GM19397 (cell line): ENCODE data around the gene FBXO40.
A peak's percentile ranks its signal among the peaks of the same experiment; 100 is the strongest.

ENCODE experiments used
- ATAC-seq: cut with Tn5 transposase; IDR thresholded peaks from one replicate; pipeline ENCODE4 v1.9.1; 2021; ENCODE audit warnings: mild to moderate bottlenecking, moderate library complexity; ENCODE audit not compliant: unreplicated experiment

The FBXO40 gene

DNA sequence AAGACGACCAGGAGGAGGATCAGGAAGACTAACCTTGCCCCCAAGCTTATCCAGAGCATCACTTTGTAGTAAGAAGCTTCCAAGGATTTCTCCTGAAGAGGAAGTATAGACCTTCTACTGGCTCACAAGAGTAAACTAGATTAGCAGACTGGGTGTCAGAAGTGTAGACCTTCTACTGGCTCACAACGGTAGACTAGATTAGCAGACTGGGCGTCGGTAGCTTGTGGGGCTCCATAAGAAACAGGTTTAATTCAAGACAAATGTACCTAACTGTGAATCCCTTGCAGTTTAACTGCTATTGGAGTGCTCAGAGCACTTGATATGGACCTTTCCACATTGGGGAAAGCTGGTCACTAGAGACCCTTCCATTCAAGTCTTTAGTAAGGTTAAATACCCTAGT, 12.9 kb downstream of the FBXO40 start:
- ATAC-seq, result no peak

DNA sequence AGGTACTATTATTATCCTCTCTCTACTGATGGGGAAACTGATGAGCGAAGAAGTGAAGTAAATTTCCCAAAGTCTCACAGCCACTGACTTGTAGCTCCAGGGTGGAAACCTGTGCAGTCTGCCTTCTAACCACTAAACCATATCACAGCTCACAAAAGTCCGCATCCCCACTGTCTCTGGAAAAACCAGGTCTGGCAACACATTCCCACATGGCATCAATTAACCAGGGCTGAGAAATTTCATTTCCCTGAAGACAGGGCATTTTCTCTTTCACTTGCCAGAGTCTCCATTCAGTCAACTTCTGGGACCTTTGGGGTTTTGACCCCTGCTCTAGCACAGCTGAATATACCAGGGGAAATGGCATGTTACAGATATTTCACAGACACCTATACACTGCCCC, 26.5 kb downstream of the FBXO40 start:
- no peak for ATAC-seq

DNA sequence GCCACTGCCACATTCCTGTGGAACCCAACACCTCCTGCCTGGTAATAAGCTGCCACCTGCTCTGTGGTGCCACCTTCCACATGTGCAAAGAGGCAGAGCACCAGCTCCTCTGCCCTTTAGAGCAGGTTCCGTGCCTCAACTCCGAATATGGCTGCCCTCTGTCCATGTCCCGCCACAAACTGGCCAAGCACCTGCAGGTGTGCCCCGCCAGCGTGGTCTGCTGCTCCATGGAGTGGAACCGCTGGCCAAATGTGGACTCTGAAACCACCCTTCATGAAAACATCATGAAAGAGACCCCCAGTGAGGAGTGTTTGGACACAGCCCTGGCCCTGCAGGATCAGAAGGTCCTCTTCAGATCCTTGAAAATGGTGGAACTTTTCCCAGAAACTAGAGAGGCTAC, 28.3 kb downstream of the FBXO40 start:
- ATAC-seq, result no peak

DNA sequence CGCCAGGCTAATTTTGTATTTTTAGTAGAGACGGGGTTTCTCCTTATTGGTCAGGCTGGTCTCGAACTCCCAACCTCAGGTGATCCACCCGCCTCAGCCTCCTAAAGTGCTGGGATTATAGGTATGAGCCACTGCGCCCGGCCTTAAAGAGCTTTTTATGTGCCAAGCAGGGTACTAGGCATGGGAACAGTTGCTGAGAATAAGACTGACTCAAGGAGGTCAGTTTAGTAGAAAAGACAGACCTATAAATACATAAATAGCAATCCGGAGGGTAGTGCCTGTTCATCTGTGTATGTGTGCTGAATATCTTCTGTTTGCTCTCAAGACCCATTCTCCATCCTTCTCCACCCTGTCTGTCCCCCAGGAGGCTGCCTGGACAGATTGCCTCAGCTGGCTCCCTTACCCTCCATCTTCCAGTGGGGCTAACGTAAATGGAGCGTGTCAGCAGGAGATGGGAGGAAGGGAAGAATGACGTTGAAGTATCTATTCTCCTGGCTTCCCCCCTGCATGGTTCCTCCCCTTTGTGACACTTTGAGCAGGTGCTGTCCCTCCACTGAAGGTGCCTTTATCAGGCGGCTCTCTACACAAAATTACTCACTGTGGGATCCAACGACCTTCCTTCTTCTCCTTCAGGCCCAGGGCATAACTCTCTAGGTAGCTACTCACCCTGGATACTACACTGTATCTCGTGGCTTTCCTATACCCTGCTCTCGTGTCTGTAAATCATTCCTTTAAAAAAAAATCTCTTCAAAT, 31.1 kb downstream of the FBXO40 start:
- ATAC-seq, result no peak

DNA sequence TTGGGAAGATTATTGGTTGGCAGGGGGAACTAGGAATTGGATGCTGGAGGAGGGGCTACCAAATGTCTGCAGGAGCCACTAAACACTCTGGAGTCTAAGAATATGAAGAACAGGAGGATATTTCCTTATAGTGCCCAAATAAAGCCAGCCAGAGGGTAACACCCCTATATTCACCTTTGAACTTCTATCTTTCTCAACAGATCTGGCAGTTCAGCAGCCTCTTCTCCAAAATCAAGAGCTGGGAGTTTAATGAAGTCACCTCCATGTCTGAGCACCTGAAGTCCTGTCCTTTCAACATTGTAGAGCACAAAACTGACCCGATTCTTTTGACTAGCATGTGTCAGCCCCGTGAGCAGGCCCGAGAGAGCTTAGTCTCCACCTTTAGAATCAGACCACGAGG, 33.3 kb downstream of the FBXO40 start:
- ATAC-seq, result no peak

DNA sequence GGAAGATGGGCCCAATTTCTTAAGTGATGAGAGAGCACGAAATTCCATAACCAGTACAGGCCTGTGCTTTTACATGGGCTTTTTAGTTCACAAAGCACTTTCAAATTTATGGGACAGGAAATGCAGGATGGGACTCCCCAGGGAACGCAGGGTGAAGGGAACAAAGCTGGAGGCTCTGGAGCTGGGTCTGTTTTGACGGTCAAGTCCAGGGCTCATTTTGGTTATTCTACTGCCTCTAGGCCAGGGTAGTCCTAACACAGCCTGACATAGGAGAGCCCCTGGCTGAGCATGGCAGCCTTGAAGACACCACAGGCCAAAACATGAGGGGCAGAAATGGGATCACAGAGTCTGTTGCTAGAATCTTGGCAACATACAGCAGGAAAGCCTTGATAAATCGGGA, 34.0 kb downstream of the FBXO40 start:
- ATAC-seq, result no peak

DNA sequence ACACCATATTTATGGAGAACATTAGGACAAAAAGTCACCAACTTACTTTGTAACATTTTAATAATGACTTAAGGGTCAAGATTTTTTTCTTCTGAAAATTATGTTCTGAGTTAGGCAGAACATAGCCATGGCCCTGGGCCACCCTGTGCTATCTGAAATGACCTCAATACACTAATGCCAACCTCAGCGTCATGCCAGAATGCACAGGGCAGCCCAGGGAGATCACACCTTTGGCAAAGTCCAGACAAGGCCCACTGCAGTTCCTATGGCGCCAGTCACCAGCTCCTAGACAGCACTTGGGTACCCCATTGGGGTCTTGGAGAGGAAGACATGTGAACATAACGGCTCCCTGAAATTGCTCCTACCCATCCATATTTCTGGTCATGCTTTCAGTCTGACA, 34.4 kb downstream of the FBXO40 start:
- ATAC-seq, result no peak

DNA sequence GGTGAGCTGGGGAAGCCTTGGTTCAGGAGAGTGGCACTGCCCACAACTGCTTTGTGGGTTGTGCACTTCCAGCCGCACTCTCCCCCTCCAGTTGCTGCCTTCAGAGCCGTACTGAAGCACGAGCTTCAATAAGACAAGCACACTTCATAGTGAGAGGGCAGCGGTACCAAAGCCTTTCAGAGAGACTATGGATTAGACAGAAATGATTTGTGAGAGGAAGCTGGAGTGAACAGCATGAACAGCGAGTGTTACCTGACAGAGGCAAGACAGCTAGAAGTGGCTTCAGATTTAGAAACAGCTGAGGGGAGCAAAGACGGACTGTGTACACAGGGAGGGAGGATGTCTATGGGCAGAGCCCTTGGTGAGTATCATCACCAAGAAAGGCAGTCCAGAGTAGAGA, 36.4 kb downstream of the FBXO40 start:
- no peak for ATAC-seq

DNA sequence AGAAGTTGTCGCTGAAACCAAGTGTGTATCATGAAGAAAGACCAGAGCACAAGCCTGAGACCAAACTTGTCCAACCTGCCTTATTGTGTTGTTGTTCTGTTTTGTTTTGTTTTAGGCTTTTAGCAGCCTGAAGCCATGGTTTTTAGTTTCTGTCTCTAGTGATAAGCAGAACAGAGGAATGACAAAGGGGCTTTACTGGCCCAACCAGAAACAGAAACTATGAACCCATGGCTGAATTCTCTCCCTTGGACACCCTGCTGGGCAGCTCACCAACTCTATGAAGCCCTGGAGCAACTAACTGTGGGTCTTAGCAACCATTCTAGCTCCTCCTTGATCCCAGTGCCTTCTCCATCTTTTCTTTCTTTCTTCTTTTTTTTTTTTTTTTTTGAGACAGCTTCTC, 37.2 kb downstream of the FBXO40 start:
- no peak for ATAC-seq

DNA sequence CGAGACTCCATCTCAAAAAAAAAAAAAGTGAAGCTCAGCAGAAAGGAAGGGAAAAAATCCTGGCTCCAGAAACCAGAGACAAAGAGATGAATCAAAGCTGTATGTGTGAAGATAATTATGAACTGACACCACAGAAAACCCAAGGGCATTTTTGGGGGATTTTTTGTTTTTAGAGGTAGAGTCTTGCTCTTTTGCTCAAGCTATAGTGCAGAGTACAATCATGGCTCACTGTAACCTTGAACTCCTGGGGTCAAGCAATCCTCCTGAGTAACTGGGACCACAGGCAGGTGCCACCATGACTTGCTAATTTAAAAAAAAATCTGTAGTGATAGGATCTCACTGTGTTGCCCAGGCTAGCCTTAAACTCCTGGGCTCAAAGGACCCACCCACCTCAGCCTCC, 44.7 kb downstream of the FBXO40 start:
- ATAC-seq, result no peak

DNA sequence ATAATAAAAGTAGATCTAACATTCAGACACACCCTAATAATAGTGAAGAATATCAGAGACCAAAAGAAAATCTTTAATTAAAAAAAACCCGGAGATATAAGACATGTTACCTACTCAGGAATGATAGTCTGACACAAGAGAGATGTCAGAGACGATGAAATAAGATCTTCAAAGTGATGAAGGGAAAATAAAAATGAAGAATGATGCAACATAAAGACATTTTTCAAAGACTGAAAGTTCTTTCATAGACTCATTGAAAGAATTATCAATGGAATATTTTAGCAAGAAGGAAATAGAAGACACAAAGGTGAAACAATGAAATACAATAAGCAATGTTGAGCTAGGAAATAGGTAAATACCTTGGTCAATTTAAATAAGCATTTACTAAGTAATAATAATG, 47.9 kb downstream of the FBXO40 start:
- no peak for ATAC-seq

DNA sequence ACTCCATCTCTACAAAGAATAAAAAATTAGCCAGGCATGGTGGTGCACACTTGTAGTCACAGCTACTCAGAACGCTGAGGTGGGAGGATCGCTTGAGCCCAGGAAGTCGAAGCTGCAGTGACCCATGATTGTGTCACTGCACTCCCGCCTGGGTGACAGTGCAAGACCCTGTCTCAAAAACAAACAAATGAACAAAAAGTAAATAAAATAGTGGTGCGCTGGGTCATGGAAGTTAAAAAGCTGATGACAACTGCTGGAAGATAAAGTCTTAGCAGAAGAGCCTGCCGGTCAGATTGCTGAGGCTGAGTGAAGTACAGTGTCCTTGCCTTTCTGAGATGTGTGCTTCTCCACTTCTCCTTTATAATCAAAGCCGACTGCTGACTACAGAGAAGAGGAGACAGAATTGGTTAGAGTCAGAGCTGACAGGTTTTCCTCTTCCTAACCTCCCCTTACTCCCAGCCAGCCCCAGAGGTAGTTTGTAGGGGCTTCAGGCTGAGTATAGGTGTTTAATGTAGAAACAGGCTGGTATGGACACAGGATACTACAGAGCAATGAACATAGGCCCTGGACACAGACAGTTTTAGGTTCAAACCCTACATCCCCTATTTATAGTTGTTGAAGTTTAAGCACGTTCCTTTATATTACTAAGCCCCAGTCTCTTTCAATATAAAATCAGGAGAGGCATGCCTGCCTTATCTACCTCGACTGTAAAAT, 49.6 kb downstream of the FBXO40 start:
- no peak for ATAC-seq

DNA sequence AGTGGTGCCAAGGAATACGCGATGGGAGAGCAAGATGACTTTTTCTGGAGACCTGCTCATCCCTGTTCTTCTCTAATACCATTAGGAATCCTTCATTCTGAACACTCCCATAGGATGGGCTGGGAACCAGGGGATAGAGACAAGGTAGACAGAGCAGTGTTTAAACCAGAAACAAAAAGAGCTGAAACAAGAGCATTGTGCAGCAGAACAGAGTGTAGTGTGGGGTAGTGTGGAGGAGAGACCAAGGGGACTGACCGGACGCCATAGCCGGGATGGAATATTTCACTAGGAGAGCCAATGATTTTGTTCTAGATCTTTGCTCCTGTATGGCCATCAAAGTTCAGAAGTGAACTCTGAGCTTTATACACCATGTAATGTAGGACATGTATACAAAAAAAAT, 51.9 kb downstream of the FBXO40 start:
- no peak for ATAC-seq

DNA sequence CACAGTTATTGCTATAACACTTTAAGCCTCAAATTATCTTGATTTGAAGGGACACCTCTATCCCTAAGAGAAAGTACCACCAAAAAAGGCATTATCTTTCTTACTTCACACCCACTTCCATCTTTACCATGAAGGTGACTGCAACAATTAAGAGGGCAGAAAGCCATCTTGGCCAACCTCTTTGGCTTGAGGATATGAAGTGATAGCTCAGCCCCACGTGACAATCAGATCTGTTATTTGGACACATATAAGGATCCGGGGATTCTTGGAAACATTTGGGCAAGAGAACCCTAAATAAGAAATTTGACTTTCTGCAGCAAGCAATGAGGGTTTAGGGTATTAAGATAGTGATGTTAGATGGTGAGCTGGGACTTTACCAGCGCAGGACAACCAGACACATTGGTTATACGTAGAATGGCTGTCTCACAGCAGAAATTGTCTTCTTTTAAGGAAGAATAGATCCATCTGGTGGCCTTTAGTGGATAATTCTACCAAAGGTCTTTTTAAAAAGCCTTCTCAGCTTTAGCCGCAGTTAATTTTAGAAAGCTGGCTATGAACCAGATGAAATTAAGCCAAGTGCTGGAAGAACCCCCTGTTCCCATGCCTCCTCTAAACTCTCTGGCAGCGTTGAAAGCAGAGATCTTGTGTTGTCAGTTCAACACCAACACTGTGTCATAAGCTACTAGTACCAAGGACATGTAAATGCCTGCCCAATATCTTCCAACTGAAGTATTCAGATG, 55.2 kb downstream of the FBXO40 start:
- no peak for ATAC-seq

DNA sequence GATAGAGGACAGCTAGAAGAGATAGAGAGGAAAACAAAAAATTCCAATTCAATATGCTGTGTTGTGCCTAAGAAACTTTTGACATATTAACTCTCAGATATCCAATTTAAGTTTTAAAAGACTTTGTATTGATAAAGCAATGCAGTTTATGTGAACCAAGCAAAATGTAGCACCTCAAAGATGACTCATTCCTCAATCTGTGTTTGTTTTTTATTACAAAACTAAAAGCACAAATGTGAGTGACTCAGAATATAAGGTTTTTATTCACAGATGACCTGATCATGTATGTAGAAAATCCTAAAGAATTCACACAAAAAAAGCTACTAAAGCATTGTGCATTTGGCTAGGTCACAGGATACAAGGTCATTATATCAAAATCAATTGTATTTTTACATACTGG, 56.5 kb downstream of the FBXO40 start:
- ATAC-seq, result no peak

DNA sequence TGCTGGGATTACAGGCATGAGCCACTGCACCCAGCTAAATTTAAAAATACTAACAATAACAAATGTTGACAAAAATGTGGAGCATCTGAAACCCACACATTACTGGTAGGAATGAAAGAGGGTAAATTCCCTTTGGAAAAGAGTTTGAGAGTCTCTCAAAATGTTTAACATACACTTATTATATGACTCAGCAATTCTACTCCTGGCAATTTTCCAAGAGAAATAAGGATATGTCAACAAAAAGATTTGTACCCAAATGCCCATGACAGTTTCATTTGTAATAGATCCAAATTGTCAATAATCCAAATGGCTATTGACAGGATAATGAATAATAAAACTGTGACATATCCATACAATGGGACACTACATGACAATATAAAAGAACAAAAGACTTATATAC, 58.5 kb downstream of the FBXO40 start:
- ATAC-seq, result no peak

DNA sequence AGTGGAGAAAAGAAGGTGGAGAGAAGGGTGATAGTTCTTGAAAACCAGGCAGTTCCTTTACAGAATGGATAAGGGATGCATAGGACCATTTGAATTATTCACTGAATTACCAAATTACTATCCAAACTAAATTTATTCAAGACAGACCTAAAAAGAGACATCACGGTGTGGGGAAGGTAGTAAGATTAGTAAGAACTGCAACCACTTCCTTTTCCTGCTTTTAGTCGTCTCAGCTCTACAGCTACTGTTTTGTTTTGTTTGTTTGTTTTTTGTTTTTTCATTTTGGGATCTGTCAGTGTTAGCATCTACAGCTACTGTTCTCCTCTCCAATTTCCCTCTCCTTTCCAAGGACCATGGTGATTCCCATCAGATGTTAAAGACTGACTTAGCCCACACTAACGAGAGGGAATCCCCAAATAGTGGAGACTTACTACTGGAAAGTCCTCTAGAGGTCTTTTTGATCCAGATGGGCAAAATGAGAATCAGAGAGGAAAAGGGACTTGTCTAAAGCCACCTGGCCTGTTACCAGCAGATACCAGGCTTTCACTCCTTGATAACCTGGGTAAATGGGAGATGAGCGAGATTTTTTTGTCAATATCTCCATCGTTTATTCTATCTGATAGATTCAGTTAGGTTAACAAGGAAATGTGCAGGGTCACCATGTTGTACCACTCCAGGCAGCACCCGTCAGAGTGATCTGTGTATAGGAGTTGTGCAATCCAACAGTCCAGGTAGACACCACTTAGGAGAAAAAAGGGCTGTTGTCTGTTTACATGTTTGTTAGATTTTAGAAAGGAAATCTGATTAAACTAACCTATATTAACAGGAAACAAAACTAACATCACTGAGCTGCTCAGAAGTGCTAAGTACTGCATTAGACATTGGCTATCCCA, 61.6 kb downstream of the FBXO40 start:
- ATAC-seq, result peak; percentile 83

DNA sequence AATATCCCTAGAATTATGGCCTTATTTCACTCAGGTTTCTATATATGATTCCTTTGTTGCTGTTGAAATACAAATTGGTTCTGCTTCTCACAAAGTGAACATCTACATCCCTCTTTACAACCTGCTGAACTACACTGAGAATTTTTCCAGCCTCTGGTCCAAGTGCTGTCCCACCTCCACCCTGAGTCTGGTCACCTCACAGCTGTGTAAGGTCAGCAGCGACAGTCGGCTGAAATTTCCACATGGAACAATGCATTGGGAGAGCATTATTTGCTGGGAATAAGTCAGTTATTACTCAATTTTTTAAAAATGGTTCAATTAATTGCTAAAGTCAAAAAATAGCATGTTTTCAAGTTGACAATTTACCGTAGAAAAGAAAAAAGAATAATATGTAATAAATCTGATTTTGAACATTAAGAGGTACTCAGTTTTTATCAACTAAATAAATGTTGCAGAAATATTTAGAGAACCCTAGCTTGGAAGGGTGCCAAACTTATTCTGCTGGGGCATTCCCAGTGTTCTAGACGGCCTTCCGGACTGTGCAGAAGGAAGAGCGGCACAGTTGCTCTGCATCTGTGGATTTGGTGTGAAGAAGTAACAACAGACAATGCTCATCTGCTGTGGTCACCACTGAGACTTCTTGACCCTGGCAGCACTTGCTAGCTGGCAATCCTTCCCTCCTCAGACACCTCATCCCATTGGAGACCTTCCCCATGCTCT, 65.7 kb downstream of the FBXO40 start:
- ATAC-seq, result no peak

DNA sequence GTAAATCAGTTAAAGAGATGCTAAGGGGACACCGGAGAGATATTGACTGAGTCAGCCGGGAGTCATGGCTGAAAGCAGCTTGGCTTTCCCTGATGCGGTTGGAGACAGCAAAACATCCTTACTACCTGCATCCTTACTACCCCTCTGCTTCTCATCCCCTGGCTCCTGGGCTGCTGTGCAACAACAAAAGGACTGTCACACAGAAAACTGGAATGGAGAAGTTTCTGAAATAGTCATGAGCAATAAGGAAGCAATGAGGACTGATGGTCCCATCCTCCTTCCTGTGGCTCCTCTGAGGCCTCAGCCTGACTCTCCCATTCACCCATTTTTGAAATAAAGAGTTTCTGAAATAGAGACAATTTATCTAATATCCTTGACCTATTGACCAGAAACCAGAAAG, 66.4 kb downstream of the FBXO40 start:
- ATAC-seq, result no peak
